ENCODE data around the gene MAPK10.
"Not testable (repeated sequence)": the region's sequence is repeated elsewhere in the genome, so short reads cannot be mapped to it uniquely, and the experiment has no call there.

MAPK10 gene

DNA sequence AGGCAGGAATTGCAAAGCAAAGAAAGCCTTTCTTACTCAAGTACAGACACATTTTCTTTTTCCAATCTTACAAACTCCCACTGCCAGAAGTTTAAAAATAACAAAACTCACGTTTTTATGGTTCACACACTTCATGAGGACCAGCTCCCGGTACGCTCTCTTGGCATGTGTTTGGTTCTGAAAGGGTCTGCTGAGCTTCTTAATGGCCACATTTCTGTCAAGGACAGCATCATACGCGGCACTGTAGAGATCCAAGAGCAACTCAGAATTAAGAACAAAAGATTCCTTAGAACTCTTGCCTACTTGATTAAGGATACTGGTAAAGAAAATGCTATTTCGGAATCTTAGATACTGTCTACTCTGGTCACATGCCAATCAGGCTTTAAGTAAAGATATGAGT is 252.7 kb downstream of the MAPK10 start:
- DNase-seq (ENCODE audit: low spot score): no peak

- no peak for DNase-seq (ENCODE audit: low spot score)
Observed at GRCh38 chr4:86106475-86106874, 253.4 kb downstream of the MAPK10 start.

DNA sequence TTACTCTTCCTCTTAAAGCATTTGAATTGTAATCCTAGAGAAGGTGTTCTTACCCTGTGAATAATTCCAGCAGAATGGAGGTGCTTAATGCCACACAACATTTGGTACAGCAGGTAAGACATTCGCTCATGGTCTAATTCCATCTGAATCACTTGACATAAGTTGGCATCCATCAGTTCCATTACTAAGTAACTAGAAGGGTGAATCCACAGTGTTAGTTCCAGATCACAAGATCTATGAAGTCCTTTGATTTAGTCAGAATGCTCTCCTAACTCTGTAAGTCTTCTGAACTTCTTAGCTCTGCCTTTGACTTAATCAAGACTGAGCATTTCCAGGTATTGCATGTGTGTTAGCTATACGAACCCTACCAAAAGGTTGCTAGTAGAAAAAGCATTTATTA is 258.0 kb downstream of the MAPK10 start:
- no peak for DNase-seq (ENCODE audit: low spot score)

DNA sequence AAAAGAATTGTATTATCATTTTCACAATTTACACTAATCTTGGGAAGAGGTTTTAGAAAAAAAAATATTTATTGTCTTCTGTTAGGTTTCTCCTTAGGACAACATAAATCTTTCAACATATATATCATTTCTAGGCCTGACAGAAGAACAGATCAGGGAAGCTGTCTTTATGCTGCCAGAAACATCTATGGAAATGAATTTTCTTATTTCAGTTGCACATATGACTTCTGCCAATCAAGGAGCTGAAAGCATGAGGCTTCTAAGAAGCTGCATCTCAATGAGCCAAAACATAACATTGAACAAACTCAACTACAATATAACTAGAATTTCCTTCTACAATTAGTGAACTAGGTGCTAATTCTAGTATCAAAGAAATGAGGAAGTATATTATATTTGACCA is 258.4 kb downstream of the MAPK10 start:
- DNase-seq (ENCODE audit: low spot score): no peak

- no peak for DNase-seq (ENCODE audit: low spot score)
Observed at GRCh38 chr4:86100539-86101215, 259.2 kb downstream of the MAPK10 start.

DNA sequence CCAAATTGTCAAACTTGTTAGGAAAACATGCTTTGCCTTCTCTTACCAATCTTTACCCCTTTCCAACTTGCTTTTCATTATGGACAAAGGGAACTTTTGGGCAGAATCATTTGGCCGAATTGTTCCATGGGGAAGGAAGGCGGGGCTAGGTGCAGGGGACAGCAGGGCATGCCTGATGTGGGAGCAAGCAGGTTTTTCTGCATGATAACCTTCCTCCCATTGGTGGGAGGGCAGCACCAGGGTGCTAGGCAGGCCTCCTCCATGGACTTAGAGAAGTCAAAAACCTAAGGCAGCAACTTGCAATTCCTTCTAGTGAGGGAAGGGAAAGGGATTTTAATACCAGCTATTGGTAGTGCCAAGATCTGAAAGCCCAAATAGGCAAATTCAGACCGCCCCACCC is 260.5 kb downstream of the MAPK10 start:
- no peak for DNase-seq (ENCODE audit: low spot score)

GRCh38 chr4:86098691-86099090 is 261.2 kb downstream of the MAPK10 start:
- DNase-seq (ENCODE audit: low spot score): no peak

DNA sequence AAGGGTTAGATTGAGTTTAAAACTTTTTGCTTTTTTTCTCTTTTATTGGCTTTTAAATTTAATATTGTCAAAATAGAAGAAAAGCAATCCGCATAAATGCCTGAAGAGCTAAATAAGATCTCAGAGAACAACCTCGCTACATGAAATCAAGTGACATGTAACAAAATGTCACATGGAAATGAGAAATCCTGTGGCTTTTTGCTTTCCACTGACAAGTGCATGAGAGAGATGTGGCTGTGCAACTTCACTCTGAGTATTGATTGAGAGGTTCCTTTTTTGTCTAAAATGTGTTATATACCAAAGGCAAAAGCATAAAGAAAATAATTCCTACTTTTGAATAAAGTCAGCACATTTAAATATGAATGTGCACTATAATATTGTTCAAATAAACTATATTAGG is 263.5 kb downstream of the MAPK10 start:
- DNase-seq (ENCODE audit: low spot score): no peak

GRCh38 chr4:86092684-86093083 is 267.2 kb downstream of the MAPK10 start:
- no peak for DNase-seq (ENCODE audit: low spot score)

GRCh38 chr4:86091201-86091600 is 268.7 kb downstream of the MAPK10 start:
- DNase-seq (ENCODE audit: low spot score): no peak

GRCh38 chr4:86089781-86090323 is 270.0 kb downstream of the MAPK10 start:
- DNase-seq (ENCODE audit: low spot score): no peak

- DNase-seq (ENCODE audit: low spot score): no peak
Observed at GRCh38 chr4:86089053-86089452, 270.8 kb downstream of the MAPK10 start.

DNA sequence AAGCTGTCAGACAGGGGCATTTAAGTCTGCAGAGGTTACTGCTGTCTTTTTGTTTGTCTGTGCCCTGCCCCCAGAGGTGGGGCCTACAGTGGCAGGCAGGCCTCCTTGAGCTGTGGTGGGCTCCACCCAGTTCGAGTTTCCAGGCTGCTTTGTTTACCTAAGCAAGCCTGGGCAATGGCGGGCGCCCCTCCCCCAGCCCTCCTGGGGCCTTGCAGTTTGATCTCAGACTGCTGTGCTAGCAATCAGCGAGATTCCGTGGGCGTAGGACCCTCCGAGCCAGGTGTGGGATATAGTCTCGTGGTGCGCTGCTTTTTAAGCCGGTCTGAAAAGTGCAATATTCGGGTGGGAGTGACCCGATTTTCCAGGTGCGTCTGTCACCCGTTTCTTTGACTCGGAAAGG is 284.1 kb downstream of the MAPK10 start:
- DNase-seq (ENCODE audit: low spot score): not testable (repeated sequence)

- no peak for DNase-seq (ENCODE audit: low spot score)
Observed at GRCh38 chr4:86060341-86060740, 299.5 kb downstream of the MAPK10 start.

- no peak for DNase-seq (ENCODE audit: low spot score)
Observed at GRCh38 chr4:86058621-86059020, 301.2 kb downstream of the MAPK10 start.

DNA sequence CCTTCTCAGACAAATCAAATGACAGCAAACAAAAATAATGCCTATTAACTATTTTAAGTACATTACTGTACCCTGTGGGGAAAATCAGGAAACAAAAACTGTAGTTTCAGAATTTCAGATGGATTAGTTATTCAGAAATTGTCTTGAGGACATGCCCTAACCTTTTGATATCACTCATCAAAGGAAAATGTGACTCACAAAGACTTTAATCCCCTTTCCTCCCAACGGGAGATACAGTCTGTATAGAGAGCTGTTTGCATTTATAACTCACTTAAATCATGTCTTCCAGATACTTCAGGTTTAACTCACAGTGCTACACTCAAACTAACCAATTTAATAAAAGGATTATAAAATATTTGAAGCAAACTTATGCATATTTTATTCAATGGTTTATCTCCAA is 304.0 kb downstream of the MAPK10 start:
- DNase-seq (ENCODE audit: low spot score): no peak

DNA sequence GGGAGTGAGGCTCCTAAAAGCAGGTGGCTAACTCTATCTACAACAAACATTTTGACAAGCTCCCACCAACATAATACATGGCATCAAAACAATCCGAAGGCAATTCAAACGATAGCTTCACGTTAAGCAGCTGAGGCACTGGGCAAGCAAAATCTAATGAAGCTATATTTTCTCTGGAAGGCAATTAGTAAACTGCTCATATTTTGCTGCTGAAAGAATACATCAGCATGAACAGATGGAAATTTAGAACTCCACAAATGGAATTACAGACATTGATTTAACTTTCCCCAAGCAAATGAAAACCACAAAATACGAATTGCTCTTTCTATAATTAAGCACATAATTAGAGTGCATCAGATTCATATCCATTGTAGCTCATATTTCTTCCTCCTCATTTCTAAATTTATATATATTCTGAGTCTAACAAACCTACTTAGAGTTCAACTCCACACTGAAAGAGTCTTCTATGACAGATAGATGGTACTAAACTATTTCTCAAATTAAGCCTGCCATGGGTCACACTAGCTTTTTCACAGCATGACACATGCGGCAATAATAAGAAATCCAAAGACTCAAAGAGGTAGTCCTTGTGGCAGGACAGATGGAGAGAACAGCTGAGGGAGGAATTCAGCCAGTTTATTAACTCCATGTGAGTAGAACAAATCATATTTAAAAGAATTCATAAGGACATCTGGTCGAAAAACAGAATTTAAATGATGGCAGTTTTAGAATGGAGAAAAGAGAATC is 305.4 kb downstream of the MAPK10 start:
- DNase-seq (ENCODE audit: low spot score): no peak

- no peak for DNase-seq (ENCODE audit: low spot score)
Observed at GRCh38 chr4:86050496-86050895, 309.4 kb downstream of the MAPK10 start.

DNA sequence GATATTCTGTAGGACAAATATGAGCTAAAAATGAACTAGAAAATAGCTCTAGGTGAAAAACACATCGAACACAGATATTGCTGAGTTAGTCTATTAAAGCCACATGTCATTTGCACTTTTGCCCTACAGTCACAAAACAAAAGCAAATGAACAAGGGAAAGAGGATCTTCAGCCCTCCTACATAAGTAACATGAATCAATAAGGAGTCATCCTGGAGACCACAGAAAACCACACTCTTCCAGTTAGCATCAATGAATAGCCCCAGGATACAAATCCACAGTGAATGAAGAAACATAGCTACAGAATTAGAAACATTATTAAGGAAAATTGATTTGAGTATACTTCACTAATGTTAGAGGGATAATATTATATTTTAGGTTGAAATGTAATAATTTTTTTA is 311.4 kb downstream of the MAPK10 start:
- no peak for DNase-seq (ENCODE audit: low spot score)

- no peak for DNase-seq (ENCODE audit: low spot score)
Observed at GRCh38 chr4:86044593-86044985, 315.3 kb downstream of the MAPK10 start.

- no peak for DNase-seq (ENCODE audit: low spot score)
Observed at GRCh38 chr4:86043755-86044592, 315.9 kb downstream of the MAPK10 start.

- DNase-seq (ENCODE audit: low spot score): no peak
Observed at GRCh38 chr4:86038037-86038436, 321.8 kb downstream of the MAPK10 start.

DNA sequence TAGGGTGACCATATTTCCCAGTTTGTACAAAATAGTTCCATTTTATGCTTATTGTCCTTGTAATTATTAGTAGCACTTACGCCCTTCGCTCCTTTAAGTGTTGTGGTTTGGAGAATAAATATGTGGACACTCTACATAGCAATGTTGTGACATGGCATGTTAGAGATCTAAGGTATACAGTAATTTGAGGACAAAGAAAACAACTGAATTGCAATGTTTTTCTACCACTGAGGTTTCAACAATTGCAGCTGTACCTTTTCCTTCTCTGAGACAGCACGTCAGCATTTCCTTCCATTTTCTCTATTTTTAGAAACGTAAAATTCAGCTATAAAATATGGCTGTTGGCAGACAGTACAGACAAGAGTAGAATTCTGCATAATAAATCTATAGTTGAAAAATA is 323.1 kb downstream of the MAPK10 start:
- no peak for DNase-seq (ENCODE audit: low spot score)
